Muscle layer of duodenum (tissue), 2 donors: ENCODE measurements around the gene FLNB.
A peak's percentile ranks its signal among the peaks of the same experiment; 100 is the strongest.

ENCODE experiments used
- H3K27ac ChIP-seq: one replicate; pipeline ENCODE4 v1.7.0; 2013; ENCODE audit warnings: mild to moderate bottlenecking, low read length
- H3K27me3 ChIP-seq: one replicate; pipeline ENCODE4 v1.7.0; 2013; ENCODE audit warnings: low read depth, mild to moderate bottlenecking, control low read depth, low read length
- H3K36me3 ChIP-seq, 2 donors: one replicate each; pipeline ENCODE4 v1.7.0; 2013; ENCODE audit warnings: low read length in 2 of 2, control low read depth in 1 of 2, mild to moderate bottlenecking in 1 of 2; ENCODE audit not compliant: insufficient read depth in 2 of 2, control insufficient read depth in 1 of 2
- H3K4me1 ChIP-seq, 2 donors: one replicate each; pipeline ENCODE4 v1.7.0; 2013; ENCODE audit warnings: low read length in 2 of 2, mild to moderate bottlenecking in 2 of 2, control low read depth in 1 of 2, moderate library complexity in 1 of 2; ENCODE audit not compliant: insufficient read depth in 2 of 2, control insufficient read depth in 1 of 2
- H3K4me3 ChIP-seq, 2 donors: one replicate each; pipeline ENCODE4 v1.7.0; 2013; ENCODE audit warnings: low read length in 2 of 2, low read depth in 1 of 2, mild to moderate bottlenecking in 1 of 2
- H3K9me3 ChIP-seq, 2 donors: one replicate each; pipeline ENCODE4 v1.7.0; 2013; ENCODE audit warnings: low read length in 2 of 2, control low read depth in 1 of 2, mild to moderate bottlenecking in 1 of 2; ENCODE audit not compliant: control insufficient read depth in 1 of 2
- donor health status: healthy.

FLNB gene

GRCh38 chr3:58001086-58001467, 7.1 kb upstream of the FLNB start:
- peaks cover 0 to 6% of the 10 kb centered on the region in 2 donors for H3K4me1 ChIP-seq
- H3K27ac ChIP-seq, result no peak overlapping the region
- no peaks in the 10 kb centered on the region for H3K27me3 ChIP-seq
- no peaks in the 10 kb centered on the region for H3K36me3 ChIP-seq
- no peak overlapping the region for H3K4me3 ChIP-seq
- no peaks in the 10 kb centered on the region for H3K9me3 ChIP-seq

GRCh38 chr3:58001979-58002378, 6.2 kb upstream of the FLNB start:
- Histone ChIP-seq H3K9me3 (no peaks in the 10 kb centered on the region), H3K4me1 (peaks cover 0 to 6% of the 10 kb centered on the region in 2 donors), H3K27ac (no peak overlapping the region), H3K27me3 (no peaks in the 10 kb centered on the region), H3K4me3 (no peak overlapping the region), H3K36me3 (no peaks in the 10 kb centered on the region)

DNA sequence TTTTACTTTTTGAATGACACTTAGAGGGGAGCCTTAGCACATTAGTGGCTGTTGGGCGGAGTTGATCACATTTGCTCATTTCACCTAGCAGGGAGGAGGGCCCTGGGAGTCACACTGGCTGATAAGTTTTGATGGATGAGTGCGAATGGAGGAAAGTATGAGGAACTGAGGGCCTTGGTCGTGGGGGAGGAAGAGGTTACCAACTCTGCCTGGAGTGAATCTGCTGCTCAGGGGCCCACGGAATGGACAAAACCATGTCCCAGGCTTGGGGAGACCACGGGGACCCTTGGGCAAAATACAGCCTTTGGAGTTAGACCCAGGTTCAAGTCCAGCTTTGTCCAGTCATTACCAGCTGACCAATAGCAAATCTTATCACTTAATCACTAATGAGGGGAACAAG, 5.1 kb upstream of the FLNB start:
- no peak overlapping the region for H3K27ac ChIP-seq
- no peaks in the 10 kb centered on the region for H3K9me3 ChIP-seq
- peaks cover 0 to 6% of the 10 kb centered on the region in 2 donors for H3K4me1 ChIP-seq
- no peaks in the 10 kb centered on the region for H3K36me3 ChIP-seq
- no peak overlapping the region for H3K4me3 ChIP-seq
- H3K27me3 ChIP-seq, result no peaks in the 10 kb centered on the region

- Histone ChIP-seq H3K9me3 (no peaks in the 10 kb centered on the region), H3K36me3 (no peaks in the 10 kb centered on the region), H3K27ac (no peak overlapping the region), H3K4me1 (peaks cover 0 to 3% of the 10 kb centered on the region in 2 donors), H3K27me3 (no peaks in the 10 kb centered on the region), H3K4me3 (no peak overlapping the region)
Measured at GRCh38 chr3:58004973-58005372, 3.2 kb upstream of the FLNB start.

DNA sequence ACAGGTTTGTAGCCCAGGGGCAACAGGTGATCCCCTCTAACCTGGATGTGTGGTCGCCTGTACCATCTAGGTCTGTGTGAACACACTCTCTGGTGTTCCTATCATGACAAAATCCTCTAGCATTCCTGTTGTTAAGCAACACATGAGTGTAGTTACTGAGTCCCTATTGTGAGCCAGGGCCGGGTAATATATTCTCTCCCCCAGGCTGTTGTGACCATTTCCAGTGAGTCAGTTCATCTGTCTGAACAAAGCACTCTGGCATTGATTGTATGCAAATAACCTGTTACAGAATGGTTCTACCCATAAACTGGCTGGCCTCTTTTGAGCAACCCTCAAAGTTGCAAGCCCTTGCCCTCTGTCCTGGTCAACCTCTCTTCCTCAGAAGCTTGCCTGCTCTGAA, 2.6 kb upstream of the FLNB start:
- Histone ChIP-seq H3K27me3 (no peaks in the 10 kb centered on the region), H3K4me1 (peaks cover 0 to 10% of the 10 kb centered on the region in 2 donors), H3K9me3 (no peaks in the 10 kb centered on the region), H3K4me3 (no peak overlapping the region), H3K36me3 (no peaks in the 10 kb centered on the region), H3K27ac (no peak overlapping the region)

DNA sequence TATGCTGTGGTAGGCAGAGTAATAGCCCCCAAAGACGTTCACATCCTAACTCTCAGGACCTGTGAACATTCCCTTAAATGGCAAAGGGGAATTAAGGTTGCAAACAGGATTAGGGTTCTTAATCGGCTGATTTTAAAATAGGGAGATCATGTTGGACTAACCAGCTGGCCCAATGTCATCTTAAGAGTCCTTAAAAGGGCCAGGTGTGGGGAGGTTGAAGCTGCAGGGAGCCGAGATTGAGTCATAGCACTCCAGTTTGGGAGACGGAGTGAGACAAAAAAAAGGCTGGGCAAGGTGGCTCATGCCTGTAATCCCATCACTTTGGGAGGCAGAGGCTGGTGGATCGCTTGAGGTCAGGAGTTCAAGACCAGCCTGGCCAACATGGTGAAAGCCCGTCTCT, 1.6 kb upstream of the FLNB start:
- Histone ChIP-seq H3K36me3 (no peaks in the 10 kb centered on the region), H3K27ac (no peak overlapping the region), H3K4me1 (peaks cover 0 to 20% of the 10 kb centered on the region in 2 donors), H3K4me3 (no peak overlapping the region), H3K9me3 (no peaks in the 10 kb centered on the region), H3K27me3 (no peaks in the 10 kb centered on the region)

GRCh38 chr3:58009026-58009748, 965 bp downstream of the FLNB start:
- H3K27me3 ChIP-seq, result no peaks in the 10 kb centered on the region
- H3K4me1 ChIP-seq, result peaks cover 0 to 41% of the 10 kb centered on the region in 2 donors
- H3K4me3 ChIP-seq, result peak overlapping the region; percentile 95 to 96
- no peaks in the 10 kb centered on the region for H3K9me3 ChIP-seq
- H3K36me3 ChIP-seq, result no peaks in the 10 kb centered on the region
- H3K27ac ChIP-seq, result peak overlapping the region; percentile 90

DNA sequence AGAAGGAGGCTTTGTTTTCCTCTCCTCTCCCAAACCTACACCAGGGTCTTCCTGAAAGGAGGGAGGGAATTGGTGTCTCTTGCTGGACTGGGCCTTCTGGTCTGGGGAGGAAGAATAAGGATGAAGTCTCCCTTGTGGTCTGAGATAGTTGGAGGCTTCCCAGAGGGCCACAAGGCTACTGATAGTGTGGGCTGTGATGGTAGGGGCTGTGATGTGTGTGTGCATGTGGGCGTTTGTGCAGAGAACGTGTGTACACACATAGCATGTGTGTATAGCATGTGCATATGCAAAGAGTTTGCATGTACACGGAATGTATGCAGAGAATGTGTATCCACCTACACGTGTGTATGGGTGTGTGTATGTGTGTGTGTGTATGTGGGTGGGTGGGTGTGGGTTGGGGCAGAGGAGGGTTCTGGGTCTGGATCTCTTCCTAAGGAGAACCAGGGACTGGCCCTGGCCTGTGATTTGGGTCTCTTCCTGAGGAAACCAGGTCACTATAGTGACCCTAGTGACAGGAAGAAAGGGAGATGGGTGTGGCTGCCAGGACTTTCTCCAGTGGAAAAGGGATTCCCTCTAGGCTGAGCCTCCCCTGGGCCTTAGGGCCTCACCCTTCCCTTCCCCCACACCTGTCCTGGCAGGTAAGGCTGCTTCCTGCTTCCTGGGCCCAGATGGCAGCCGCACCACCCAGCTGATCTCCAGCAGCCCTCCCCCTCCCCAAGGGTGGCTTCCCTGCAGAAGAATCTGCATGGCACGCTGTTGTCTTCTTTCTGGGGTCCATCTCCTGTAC, 1.7 kb downstream of the FLNB start:
- H3K27me3 ChIP-seq, result no peaks in the 10 kb centered on the region

GRCh38 chr3:58010562-58010961, 2.3 kb downstream of the FLNB start:
- Histone ChIP-seq H3K27ac (peak overlapping the region; percentile 90), H3K4me1 (peaks cover 5 to 51% of the 10 kb centered on the region in 2 donors)

More for the DNA sequence above, 1.7 kb downstream of the FLNB start:
- H3K9me3 ChIP-seq, result no peaks in the 10 kb centered on the region
- H3K27ac ChIP-seq, result peak overlapping the region; percentile 90
- H3K4me1 ChIP-seq, result peaks cover 0 to 45% of the 10 kb centered on the region in 2 donors
- peak overlapping the region; percentile 95 to 96 for H3K4me3 ChIP-seq
- H3K36me3 ChIP-seq, result no peaks in the 10 kb centered on the region

GRCh38 chr3:58011580-58011979, 3.4 kb downstream of the FLNB start:
- peak overlapping the region; percentile 37 for H3K27ac ChIP-seq
- peaks cover 5 to 52% of the 10 kb centered on the region in 2 donors for H3K4me1 ChIP-seq
- H3K36me3 ChIP-seq, result no peaks in the 10 kb centered on the region
- H3K4me3 ChIP-seq, result peak overlapping the region; percentile 95 to 96
- no peaks in the 10 kb centered on the region for H3K9me3 ChIP-seq
- no peaks in the 10 kb centered on the region for H3K27me3 ChIP-seq

More at GRCh38 chr3:58010562-58010961, 2.3 kb downstream of the FLNB start:
- Histone ChIP-seq H3K27me3 (no peaks in the 10 kb centered on the region), H3K9me3 (no peaks in the 10 kb centered on the region), H3K4me3 (peak overlapping the region; percentile 95 to 96), H3K36me3 (no peaks in the 10 kb centered on the region)

- Histone ChIP-seq H3K27me3 (no peaks in the 10 kb centered on the region), H3K36me3 (no peaks in the 10 kb centered on the region), H3K4me3 (no peak overlapping the region), H3K4me1 (peaks cover 5 to 54% of the 10 kb centered on the region in 2 donors), H3K27ac (peak overlapping the region; percentile 18), H3K9me3 (no peaks in the 10 kb centered on the region)
Measured at GRCh38 chr3:58012302-58012701, 4.1 kb downstream of the FLNB start.
